GM12873 (cell line): ENCODE results near the gene AKT2.

ENCODE experiments used
- CTCF ChIP-seq: IDR thresholded peaks from 2 replicates; pipeline ENCODE4 v1.5.1; 2012; ENCODE audit warnings: low read depth, mild to moderate bottlenecking, moderate library complexity, low read length, control low read depth; ENCODE audit not compliant: insufficient read depth; ENCODE audit errors: missing control alignments

AKT2 gene

GRCh38 chr19:40278361-40279035, 6.6 kb downstream of the AKT2 start:
- TF ChIP-seq CTCF: no peak

GRCh38 chr19:40277356-40278059, 7.6 kb downstream of the AKT2 start:
- no peak for TF ChIP-seq CTCF

GRCh38 chr19:40274585-40275544, 10.3 kb downstream of the AKT2 start:
- no peak for TF ChIP-seq CTCF

GRCh38 chr19:40273469-40274360, 11.4 kb downstream of the AKT2 start:
- TF ChIP-seq CTCF: no peak

- TF ChIP-seq CTCF: no peak
Observed at GRCh38 chr19:40272261-40272660, 12.9 kb downstream of the AKT2 start.

GRCh38 chr19:40271706-40272105, 13.4 kb downstream of the AKT2 start:
- no peak for TF ChIP-seq CTCF
